ENCODE data around the gene PRCC. TPM values are rescaled to one million over a fixed set of nuclear protein-coding genes. Genes with fewer than 3 reads are reported as not detected.

The PRCC gene
- total RNA-seq, 4 donors from 2014 or later, result 21.2 to 43.6 (median 38.7) TPM

DNA sequence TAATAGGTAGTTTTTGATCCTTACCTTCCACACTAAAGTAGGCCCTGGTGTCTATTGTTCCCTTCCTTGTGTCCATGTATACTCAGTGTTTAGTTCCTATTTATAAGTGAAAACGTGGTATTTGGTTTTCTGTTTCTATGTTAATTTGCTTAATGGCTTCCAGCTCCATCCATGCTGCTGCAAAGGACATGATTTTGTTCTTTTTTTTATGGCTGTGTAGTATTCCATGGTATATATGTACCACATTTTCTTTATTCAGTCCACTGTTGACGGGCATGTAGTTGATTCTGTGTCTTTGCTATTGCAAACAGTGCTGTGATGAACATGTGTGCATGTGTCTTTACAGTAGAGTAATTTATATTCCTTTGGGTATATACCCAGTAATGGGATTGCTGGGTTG lies 20.8 kb downstream of the PRCC start:
- Histone ChIP-seq H3K36me3 (peaks cover 52 to 98% (median 81%) of the 10 kb centered on the region in 4 donors), H3K27ac (replicated peaks in 1 of 4) (no peak overlapping the region), H3K4me3 (no peak overlapping the region), H3K9me3 (no peaks in the 10 kb centered on the region), H3K27me3 (no peaks in the 10 kb centered on the region), H3K4me1 (no peaks in the 10 kb centered on the region)
- TF ChIP-seq, protein P1, sequence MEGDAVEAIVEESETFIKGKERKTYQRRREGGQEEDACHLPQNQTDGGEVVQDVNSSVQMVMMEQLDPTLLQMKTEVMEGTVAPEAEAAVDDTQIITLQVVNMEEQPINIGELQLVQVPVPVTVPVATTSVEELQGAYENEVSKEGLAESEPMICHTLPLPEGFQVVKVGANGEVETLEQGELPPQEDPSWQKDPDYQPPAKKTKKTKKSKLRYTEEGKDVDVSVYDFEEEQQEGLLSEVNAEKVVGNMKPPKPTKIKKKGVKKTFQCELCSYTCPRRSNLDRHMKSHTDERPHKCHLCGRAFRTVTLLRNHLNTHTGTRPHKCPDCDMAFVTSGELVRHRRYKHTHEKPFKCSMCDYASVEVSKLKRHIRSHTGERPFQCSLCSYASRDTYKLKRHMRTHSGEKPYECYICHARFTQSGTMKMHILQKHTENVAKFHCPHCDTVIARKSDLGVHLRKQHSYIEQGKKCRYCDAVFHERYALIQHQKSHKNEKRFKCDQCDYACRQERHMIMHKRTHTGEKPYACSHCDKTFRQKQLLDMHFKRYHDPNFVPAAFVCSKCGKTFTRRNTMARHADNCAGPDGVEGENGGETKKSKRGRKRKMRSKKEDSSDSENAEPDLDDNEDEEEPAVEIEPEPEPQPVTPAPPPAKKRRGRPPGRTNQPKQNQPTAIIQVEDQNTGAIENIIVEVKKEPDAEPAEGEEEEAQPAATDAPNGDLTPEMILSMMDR (IDR thresholded peaks at IDR 0.05), result no peak
- TF ChIP-seq POLR2AphosphoS5 (IDR thresholded peaks at IDR 0.05) (no peak), EP300 (IDR thresholded peaks at IDR 0.05) (no peak), POLR2A (IDR thresholded peaks at IDR 0.05; ENCODE audit: low read depth) (no peak)
- WGBS, result 100% methylated on average over 2 of the region's 2 CpGs
- DNase-seq (ENCODE audit: extremely low spot score), result no peak
- intact Hi-C loops (cut with DNase I), result no loop called here

DNA sequence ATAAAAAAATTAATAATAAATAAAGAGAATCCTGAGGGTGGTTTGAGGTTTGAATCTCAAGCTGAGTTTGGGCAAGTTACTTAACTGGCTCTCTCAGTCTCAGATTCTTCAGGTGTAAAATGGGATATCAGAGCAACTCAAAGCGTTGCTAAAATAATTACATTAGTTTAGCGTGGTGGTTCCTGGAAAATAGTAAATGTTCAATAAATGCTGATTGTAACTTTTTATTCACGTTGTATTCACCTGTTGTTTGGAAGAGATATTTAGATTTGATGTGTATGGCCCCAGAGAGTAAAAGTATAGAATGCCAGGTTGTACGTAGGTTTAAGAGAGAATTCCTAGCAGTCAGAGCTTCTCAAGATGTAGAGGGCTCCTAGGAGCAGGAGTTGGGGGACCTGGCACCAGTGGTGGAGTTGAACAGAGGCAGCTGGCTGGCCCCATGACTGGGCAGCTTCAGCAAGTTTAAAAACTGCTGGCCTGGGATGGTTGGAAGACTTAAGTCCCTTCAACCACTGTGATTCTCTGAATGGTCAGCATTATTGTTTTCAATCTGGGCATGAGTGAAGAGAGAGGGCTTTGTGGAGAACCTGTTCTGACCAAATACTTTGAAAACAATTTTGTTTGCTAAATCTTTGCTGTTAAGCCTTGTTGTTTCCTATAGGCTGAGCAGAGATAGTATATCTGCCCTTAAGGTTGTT lies 22.4 kb downstream of the PRCC start:
- Histone ChIP-seq H3K9me3 (no peaks in the 10 kb centered on the region), H3K36me3 (peaks cover 59 to 98% (median 82%) of the 10 kb centered on the region in 4 donors), H3K27ac (replicated peaks in 1 of 4) (no peak overlapping the region), H3K4me1 (no peaks in the 10 kb centered on the region), H3K27me3 (no peaks in the 10 kb centered on the region), H3K4me3 (no peak overlapping the region)
- TF ChIP-seq POLR2A (IDR thresholded peaks at IDR 0.05; ENCODE audit: low read depth) (no peak), POLR2AphosphoS5 (IDR thresholded peaks at IDR 0.05) (no peak), EP300 (IDR thresholded peaks at IDR 0.05) (no peak)
- TF ChIP-seq, protein P1 (IDR thresholded peaks at IDR 0.05), result no peak
- no peak for DNase-seq (ENCODE audit: extremely low spot score)
- intact Hi-C loops (cut with DNase I), result no loop called here
- 87% methylated on average over 4 of the region's 4 CpGs for WGBS

- DNase-seq (ENCODE audit: extremely low spot score), result no peak
- 80% methylated on average over 7 of the region's 7 CpGs for WGBS
- Histone ChIP-seq H3K27ac (replicated peaks in 1 of 4) (no peak overlapping the region), H3K4me1 (no peaks in the 10 kb centered on the region), H3K36me3 (peaks cover 56 to 100% (median 95%) of the 10 kb centered on the region in 4 donors), H3K4me3 (no peak overlapping the region), H3K27me3 (no peaks in the 10 kb centered on the region), H3K9me3 (no peaks in the 10 kb centered on the region)
- intact Hi-C loops (cut with DNase I), result no loop called here
- TF ChIP-seq, protein P1 (IDR thresholded peaks at IDR 0.05), result no peak
- TF ChIP-seq POLR2A (IDR thresholded peaks at IDR 0.05; ENCODE audit: low read depth), result no peak
- TF ChIP-seq EP300 (IDR thresholded peaks at IDR 0.05), result no peak
- TF ChIP-seq POLR2AphosphoS5 (IDR thresholded peaks at IDR 0.05), result no peak
Measured at GRCh38 chr1:156794506-156795373, 27.4 kb downstream of the PRCC start.

GRCh38 chr1:156795374-156795733 lies 28.0 kb downstream of the PRCC start:
- H3K36me3 ChIP-seq, result peaks cover 62 to 100% (median 97%) of the 10 kb centered on the region in 4 donors

More at GRCh38 chr1:156795374-156795733, 28.0 kb downstream of the PRCC start:
- Histone ChIP-seq H3K9me3 (no peaks in the 10 kb centered on the region), H3K4me3 (no peak overlapping the region), H3K27ac (replicated peaks in 1 of 4) (no peak overlapping the region), H3K27me3 (no peaks in the 10 kb centered on the region), H3K4me1 (no peaks in the 10 kb centered on the region)
- WGBS, result 93% methylated on average over 5 of the region's 5 CpGs
- no peak for TF ChIP-seq POLR2A (IDR thresholded peaks at IDR 0.05; ENCODE audit: low read depth)
- TF ChIP-seq EP300 (IDR thresholded peaks at IDR 0.05), result no peak
- TF ChIP-seq, protein P1 (IDR thresholded peaks at IDR 0.05), result no peak
- no peak for TF ChIP-seq POLR2AphosphoS5 (IDR thresholded peaks at IDR 0.05)
- intact Hi-C loops (cut with DNase I), result no loop called here
- DNase-seq (ENCODE audit: extremely low spot score), result no peak

Data from esophagus muscularis mucosa (tissue), 4 donors.